Activated T-cell treated with anti-CD3 and anti-CD28 coated beads, Interleukin-2, amount 50 U/mL, for 4 hours (primary cell): ENCODE data around the gene NDFIP1. TPM values are rescaled to one million over a fixed set of nuclear protein-coding genes. Genes with fewer than 3 reads are reported as not detected.

Source experiments
- ATAC-seq, 2 donors: fragments of 200-7000 bp; cut with Tn5 transposase; one replicate each; pipeline ENCODE4 v1.10.0; 2021
- DNase-seq: peaks from one replicate; pipeline ENCODE4 v3.0.0-alpha.2; 2020
- H3K27me3 Mint-ChIP-seq: one replicate; pipeline ENCODE4 v1.8.0; 2021; ENCODE audit warnings: low read depth, mixed read lengths
- H3K36me3 Mint-ChIP-seq: one replicate; pipeline ENCODE4 v1.8.0; 2022; ENCODE audit warnings: mixed read lengths; ENCODE audit not compliant: insufficient read depth
- H3K4me1 Mint-ChIP-seq: one replicate; pipeline ENCODE4 v1.8.0; 2021; ENCODE audit warnings: low read depth, mixed read lengths
- H3K4me3 Mint-ChIP-seq: one replicate; pipeline ENCODE4 v1.8.0; 2021; ENCODE audit warnings: mild to moderate bottlenecking, moderate library complexity, mixed read lengths
- H3K9me3 Mint-ChIP-seq: one replicate; pipeline ENCODE4 v1.8.0; 2021; ENCODE audit warnings: mixed read lengths
- total RNA-seq, 3 donors: library from RNA; stranded (reverse); gene quantifications; one replicate each; pipeline ENCODE4 v1.2.1, GENCODE V29; 2021

NDFIP1 gene
- total RNA-seq, 3 donors from 2014 or later, result 115 to 145 (median 117) TPM

- Mint-ChIP-seq H3K4me3 (no peak overlapping the region), H3K4me1 (no peaks in the 10 kb centered on the region), H3K27me3 (peaks cover 2% of the 10 kb centered on the region), H3K9me3 (no peaks in the 10 kb centered on the region), H3K36me3 (no peaks in the 10 kb centered on the region)
- no peak for DNase-seq
- no peak for ATAC-seq
These were observed 61.8 kb downstream of the NDFIP1 start for GRCh38 chr5:142170254-142170953.

GRCh38 chr5:142171270-142171669 is 62.7 kb downstream of the NDFIP1 start:
- H3K4me1 Mint-ChIP-seq, result no peaks in the 10 kb centered on the region
- no peaks in the 10 kb centered on the region for H3K9me3 Mint-ChIP-seq
- no peak overlapping the region for H3K4me3 Mint-ChIP-seq
- ATAC-seq (no peak), DNase-seq (no peak)
- peaks cover 2% of the 10 kb centered on the region for H3K27me3 Mint-ChIP-seq
- H3K36me3 Mint-ChIP-seq, result no peaks in the 10 kb centered on the region

- Mint-ChIP-seq H3K4me3 (no peak overlapping the region), H3K36me3 (no peaks in the 10 kb centered on the region), H3K27me3 (peaks cover 2% of the 10 kb centered on the region), H3K4me1 (no peaks in the 10 kb centered on the region), H3K9me3 (no peaks in the 10 kb centered on the region)
- DNase-seq (no peak), ATAC-seq (no peak)
These were observed 66.5 kb downstream of the NDFIP1 start for GRCh38 chr5:142175039-142175438.

GRCh38 chr5:142175461-142176142 is 67.0 kb downstream of the NDFIP1 start:
- Mint-ChIP-seq H3K4me3 (no peak overlapping the region), H3K9me3 (no peaks in the 10 kb centered on the region), H3K27me3 (peaks cover 2% of the 10 kb centered on the region), H3K36me3 (no peaks in the 10 kb centered on the region), H3K4me1 (no peaks in the 10 kb centered on the region)
- DNase-seq, result no peak
- no peak for ATAC-seq

GRCh38 chr5:142176255-142176654 is 67.7 kb downstream of the NDFIP1 start:
- no peaks in the 10 kb centered on the region for H3K36me3 Mint-ChIP-seq
- no peaks in the 10 kb centered on the region for H3K4me1 Mint-ChIP-seq

GRCh38 chr5:142178651-142179050 is 70.1 kb downstream of the NDFIP1 start:
- Mint-ChIP-seq H3K9me3 (no peaks in the 10 kb centered on the region), H3K27me3 (peaks cover 2% of the 10 kb centered on the region), H3K4me3 (no peak overlapping the region), H3K36me3 (no peaks in the 10 kb centered on the region), H3K4me1 (no peaks in the 10 kb centered on the region)
- ATAC-seq (no peak), DNase-seq (no peak)

More at GRCh38 chr5:142176255-142176654, 67.7 kb downstream of the NDFIP1 start:
- ATAC-seq (no peak), DNase-seq (no peak)
- Mint-ChIP-seq H3K9me3 (no peaks in the 10 kb centered on the region), H3K27me3 (peaks cover 2% of the 10 kb centered on the region), H3K4me3 (no peak overlapping the region)

GRCh38 chr5:142179776-142180387 is 71.3 kb downstream of the NDFIP1 start:
- DNase-seq (no peak), ATAC-seq (no peak)
- H3K36me3 Mint-ChIP-seq, result no peaks in the 10 kb centered on the region
- H3K27me3 Mint-ChIP-seq, result no peaks in the 10 kb centered on the region
- H3K9me3 Mint-ChIP-seq, result no peaks in the 10 kb centered on the region
- H3K4me1 Mint-ChIP-seq, result no peaks in the 10 kb centered on the region
- no peak overlapping the region for H3K4me3 Mint-ChIP-seq

GRCh38 chr5:142181096-142181495 is 72.5 kb downstream of the NDFIP1 start:
- ATAC-seq (no peak), DNase-seq (no peak)
- Mint-ChIP-seq H3K9me3 (no peaks in the 10 kb centered on the region), H3K4me1 (no peaks in the 10 kb centered on the region), H3K4me3 (no peak overlapping the region), H3K27me3 (no peaks in the 10 kb centered on the region), H3K36me3 (no peaks in the 10 kb centered on the region)

GRCh38 chr5:142181547-142182163 is 73.1 kb downstream of the NDFIP1 start:
- H3K4me1 Mint-ChIP-seq, result no peaks in the 10 kb centered on the region

GRCh38 chr5:142182840-142183239 is 74.3 kb downstream of the NDFIP1 start:
- DNase-seq, result no peak
- Mint-ChIP-seq H3K27me3 (no peaks in the 10 kb centered on the region), H3K4me1 (peaks cover 4% of the 10 kb centered on the region), H3K36me3 (no peaks in the 10 kb centered on the region), H3K4me3 (no peak overlapping the region), H3K9me3 (no peaks in the 10 kb centered on the region)
- no peak for ATAC-seq

More at GRCh38 chr5:142181547-142182163, 73.1 kb downstream of the NDFIP1 start:
- H3K4me3 Mint-ChIP-seq, result no peak overlapping the region
- ATAC-seq (no peak), DNase-seq (no peak)
- H3K36me3 Mint-ChIP-seq, result no peaks in the 10 kb centered on the region
- H3K9me3 Mint-ChIP-seq, result no peaks in the 10 kb centered on the region
- H3K27me3 Mint-ChIP-seq, result no peaks in the 10 kb centered on the region

GRCh38 chr5:142183561-142183960 is 75.0 kb downstream of the NDFIP1 start:
- Mint-ChIP-seq H3K27me3 (no peaks in the 10 kb centered on the region), H3K4me3 (no peak overlapping the region), H3K9me3 (no peaks in the 10 kb centered on the region), H3K36me3 (no peaks in the 10 kb centered on the region), H3K4me1 (peaks cover 4% of the 10 kb centered on the region)
- no peak for ATAC-seq
- no peak for DNase-seq

- Mint-ChIP-seq H3K9me3 (no peaks in the 10 kb centered on the region), H3K4me3 (no peak overlapping the region), H3K27me3 (no peaks in the 10 kb centered on the region), H3K36me3 (no peaks in the 10 kb centered on the region), H3K4me1 (peaks cover 5% of the 10 kb centered on the region)
- DNase-seq (no peak), ATAC-seq (no peak)
These were observed 76.4 kb downstream of the NDFIP1 start for GRCh38 chr5:142184988-142185387.

- peaks cover 5% of the 10 kb centered on the region for H3K4me1 Mint-ChIP-seq
- H3K27me3 Mint-ChIP-seq, result no peaks in the 10 kb centered on the region
- H3K36me3 Mint-ChIP-seq, result no peaks in the 10 kb centered on the region
- H3K9me3 Mint-ChIP-seq, result no peaks in the 10 kb centered on the region
- DNase-seq (no peak), ATAC-seq (no peak)
- no peak overlapping the region for H3K4me3 Mint-ChIP-seq
These were observed 77.9 kb downstream of the NDFIP1 start for GRCh38 chr5:142186514-142186856.

- Mint-ChIP-seq H3K4me3 (no peak overlapping the region), H3K4me1 (peaks cover 5% of the 10 kb centered on the region), H3K36me3 (no peaks in the 10 kb centered on the region), H3K27me3 (no peaks in the 10 kb centered on the region), H3K9me3 (no peaks in the 10 kb centered on the region)
- ATAC-seq (no peak), DNase-seq (no peak)
These were observed 78.4 kb downstream of the NDFIP1 start for GRCh38 chr5:142186857-142187594.
